WTC11 (cell line): Measurements from ENCODE around the gene CAMTA1.

Experiments used
- CTCF ChIP-seq: fragments of 200-600 bp; IDR thresholded peaks from 2 replicates; pipeline ENCODE4 v1.8.0; 2022; ENCODE audit warnings: antibody characterized with exemption
- JUN ChIP-seq: sonication (generic); formaldehyde crosslinking; IDR thresholded peaks from 2 replicates; pipeline ENCODE4 v1.8.0; 2023; ENCODE audit warnings: mild to moderate bottlenecking, missing genetic modification reagents
- ZNF232 ChIP-seq: sonication (generic); formaldehyde crosslinking; IDR thresholded peaks from 2 replicates; pipeline ENCODE4 v1.8.0; 2022; ENCODE audit warnings: mild to moderate bottlenecking, missing genetic modification reagents

- TF ChIP-seq JUN (no peak), CTCF (no peak), ZNF232 (CRISPR knock-in tag) (no peak)
These were observed 550.1 kb downstream of the CAMTA1 start for GRCh38 chr1:7335224-7335879.
